ENCODE results near the gene INPP5D. TPM values are rescaled to one million over a fixed set of nuclear protein-coding genes. Genes with fewer than 3 reads are reported as not detected.

INPP5D gene
- total and polyA plus RNA-seq, 7 donors, result 1.2 to 4.2 (median 2.8) TPM

- H3K27ac ChIP-seq, result no peak overlapping the region
- TF ChIP-seq, protein P1, sequence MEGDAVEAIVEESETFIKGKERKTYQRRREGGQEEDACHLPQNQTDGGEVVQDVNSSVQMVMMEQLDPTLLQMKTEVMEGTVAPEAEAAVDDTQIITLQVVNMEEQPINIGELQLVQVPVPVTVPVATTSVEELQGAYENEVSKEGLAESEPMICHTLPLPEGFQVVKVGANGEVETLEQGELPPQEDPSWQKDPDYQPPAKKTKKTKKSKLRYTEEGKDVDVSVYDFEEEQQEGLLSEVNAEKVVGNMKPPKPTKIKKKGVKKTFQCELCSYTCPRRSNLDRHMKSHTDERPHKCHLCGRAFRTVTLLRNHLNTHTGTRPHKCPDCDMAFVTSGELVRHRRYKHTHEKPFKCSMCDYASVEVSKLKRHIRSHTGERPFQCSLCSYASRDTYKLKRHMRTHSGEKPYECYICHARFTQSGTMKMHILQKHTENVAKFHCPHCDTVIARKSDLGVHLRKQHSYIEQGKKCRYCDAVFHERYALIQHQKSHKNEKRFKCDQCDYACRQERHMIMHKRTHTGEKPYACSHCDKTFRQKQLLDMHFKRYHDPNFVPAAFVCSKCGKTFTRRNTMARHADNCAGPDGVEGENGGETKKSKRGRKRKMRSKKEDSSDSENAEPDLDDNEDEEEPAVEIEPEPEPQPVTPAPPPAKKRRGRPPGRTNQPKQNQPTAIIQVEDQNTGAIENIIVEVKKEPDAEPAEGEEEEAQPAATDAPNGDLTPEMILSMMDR (IDR thresholded peaks at IDR 0.05), result no peak
- DNase-seq (no peak), ATAC-seq (no peak)
- intact Hi-C loops (cut with DNase I), result loop anchor here in 1 of 2 donors (5.0 kb wide), 1 partner anchor 152 kb away; no protein-coding TSS in a partner anchor
- no peaks in the 10 kb centered on the region for H3K36me3 ChIP-seq (ENCODE audit: insufficient read depth in 1 of 2, low read depth in 1 of 2)
- H3K27me3 ChIP-seq (ENCODE audit: insufficient read depth in 3 of 3, low read length in 2 of 3), result no peaks in the 10 kb centered on the region
- no peaks in the 10 kb centered on the region for H3K9me3 ChIP-seq
- 77 to 82% (median 77%) methylated on average over 7 of the region's 7 CpGs for WGBS, 3 donors
- H3K4me1 ChIP-seq, result peaks cover 13% of the 10 kb centered on the region
- H3K4me3 ChIP-seq, result no peak overlapping the region
Measured at GRCh38 chr2:233248999-233249398, 188.9 kb downstream of the INPP5D start.

- 94 to 96% (median 94%) methylated on average over 9 of the region's 9 CpGs for WGBS, 3 donors
- intact Hi-C loops (cut with DNase I), result loop anchor here (2.0 to 10.0 kb wide), 4 partner anchors 406 to 643 kb away; no protein-coding TSS in a partner anchor
- no peak overlapping the region for H3K27ac ChIP-seq
- no peak for ATAC-seq
- peaks cover 17% of the 10 kb centered on the region for H3K4me1 ChIP-seq
- H3K36me3 ChIP-seq (ENCODE audit: insufficient read depth in 1 of 2, low read depth in 1 of 2), result no peaks in the 10 kb centered on the region
- H3K4me3 ChIP-seq, result no peak overlapping the region
- H3K27me3 ChIP-seq (ENCODE audit: insufficient read depth in 3 of 3, low read length in 2 of 3), result no peaks in the 10 kb centered on the region
- TF ChIP-seq, protein P1 (IDR thresholded peaks at IDR 0.05), result no peak
- no peak for DNase-seq
- H3K9me3 ChIP-seq, result no peaks in the 10 kb centered on the region
Measured at GRCh38 chr2:233250568-233250967, 190.4 kb downstream of the INPP5D start.

DNA sequence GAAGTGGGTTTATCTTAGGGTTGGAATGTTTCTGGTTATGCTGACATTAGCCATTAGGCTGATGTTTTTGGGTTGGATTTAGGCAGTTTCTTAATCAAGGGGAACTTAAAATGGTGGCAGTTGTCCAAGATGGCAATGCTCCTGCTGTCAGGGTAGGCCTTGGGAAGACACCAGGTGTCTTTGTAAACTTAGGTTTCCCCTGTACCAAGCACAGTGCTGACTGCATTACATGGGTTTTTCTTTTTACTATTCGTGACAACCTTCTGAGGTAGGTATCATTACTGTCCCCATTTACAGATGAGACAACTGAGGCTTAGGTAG is 190.8 kb downstream of the INPP5D start:
- Histone ChIP-seq H3K27ac (peak overlapping the region; percentile 87), H3K36me3 (ENCODE audit: insufficient read depth in 1 of 2, low read depth in 1 of 2) (peaks cover 0 to 2% of the 10 kb centered on the region in 2 donors), H3K27me3 (ENCODE audit: insufficient read depth in 3 of 3, low read length in 2 of 3) (no peaks in the 10 kb centered on the region), H3K4me3 (peak overlapping the region; percentile 87), H3K4me1 (peaks cover 17% of the 10 kb centered on the region), H3K9me3 (no peaks in the 10 kb centered on the region)
- TF ChIP-seq, protein P1 (IDR thresholded peaks at IDR 0.05), result no peak
- intact Hi-C loops (cut with DNase I), result loop anchor here (1.0 to 10.0 kb wide), 5 partner anchors 398 to 644 kb away; no protein-coding TSS in a partner anchor
- ATAC-seq (peak in 3 of 4 donors; percentile 32 to 40 (median 34)), DNase-seq (no peak)
- 64 to 71% (median 65%) methylated on average over 1 of the region's 1 CpG for WGBS, 3 donors

GRCh38 chr2:233251306-233252116 is 191.4 kb downstream of the INPP5D start, which contains the start of gene ATG16L1:
Gene ATG16L1 (plus strand): TSS chr2:233251673. CDS start chr2:233251828, 155 bp downstream.
- H3K27ac ChIP-seq, result peak within 1 kb of the TSS; percentile 87
- intact Hi-C loops (cut with DNase I), result loop anchor here (1.0 to 10.0 kb wide), 5 partner anchors 398 to 644 kb away; no protein-coding TSS in a partner anchor
- no peaks in the 10 kb centered on the region for H3K27me3 ChIP-seq (ENCODE audit: insufficient read depth in 3 of 3, low read length in 2 of 3)
- TF ChIP-seq, protein P1 (IDR thresholded peaks at IDR 0.05), result peak; percentile 92
- WGBS, 3 donors, result 0% methylated on average over 66 to 75 of the region's 75 CpGs
- H3K4me1 ChIP-seq, result peaks cover 17% of the 10 kb centered on the region
- peak; percentile 99 to 100 (median 100) for ATAC-seq
- H3K36me3 ChIP-seq (ENCODE audit: insufficient read depth in 1 of 2, low read depth in 1 of 2), result peaks cover 0 to 8% of the 10 kb centered on the region in 2 donors
- no peaks in the 10 kb centered on the region for H3K9me3 ChIP-seq
- peak; percentile 96 to 98 for DNase-seq
- peak within 1 kb of the TSS; percentile 87 for H3K4me3 ChIP-seq
